ENCODE measurements around the gene CYP46A1.

DNA sequence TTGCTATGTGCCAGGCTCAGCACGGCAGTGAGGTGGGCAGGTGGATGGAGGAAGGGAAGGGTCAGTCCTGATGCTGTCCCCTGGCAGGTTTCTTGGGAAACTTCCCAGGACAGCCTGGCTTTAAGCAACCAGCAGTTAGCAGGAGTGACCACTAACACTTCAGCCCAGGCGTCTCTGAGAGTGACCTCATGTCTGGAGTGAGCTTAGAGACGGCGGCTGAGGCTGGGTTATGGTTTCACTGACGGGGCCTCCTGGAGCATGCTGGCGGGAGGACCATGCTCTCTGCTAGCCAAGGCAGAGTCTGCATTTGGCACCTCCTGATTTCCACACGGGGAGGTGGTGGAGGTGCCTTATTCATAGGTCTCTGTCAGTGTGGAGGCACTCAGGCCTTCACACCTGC lies 36.7 kb upstream of the CYP46A1 start:
- TF ChIP-seq GATA2 (IDR thresholded peaks at IDR 0.05; ENCODE audit: low read depth, low read length) = no peak
- TF ChIP-seq GATA3 (IDR thresholded peaks at IDR 0.05; ENCODE audit: low read depth, low read length) = no peak
